GM10266 (cell line): ENCODE results near the gene CCDC201.

Experiments
- DNase-seq: peaks from one replicate; pipeline ENCODE4 v3.0.0; 2012; ENCODE audit errors: extremely low spot score
- TF ChIP-seq, protein P1 (sequence below): IDR thresholded peaks from 2 replicates; pipeline ENCODE4 v1.5.1; 2012; ENCODE audit warnings: mild to moderate bottlenecking, low read depth; ENCODE audit not compliant: control insufficient read depth, insufficient read depth; ENCODE audit errors: missing control alignments

Gene CCDC201

DNA sequence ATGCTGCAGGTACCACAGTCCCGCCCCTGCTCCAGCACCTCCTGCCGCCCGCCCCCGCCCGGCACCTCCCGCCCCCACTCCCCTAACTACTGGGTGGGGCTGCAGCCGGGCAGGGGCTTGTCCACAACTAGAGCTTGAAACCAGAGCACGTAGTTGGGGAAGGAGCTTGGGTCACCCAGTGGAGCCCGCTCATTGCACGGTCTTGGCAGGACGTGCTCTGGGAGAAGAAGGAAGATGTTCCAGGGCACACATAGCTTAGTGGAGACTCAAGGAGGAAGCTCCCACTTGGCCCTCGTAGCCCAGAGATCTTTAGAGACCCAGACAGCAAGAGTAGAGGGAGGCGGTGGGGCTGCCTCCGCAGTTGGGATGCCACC is 16.1 kb upstream of the CCDC201 start:
- DNase-seq = no peak
- TF ChIP-seq, protein P1, sequence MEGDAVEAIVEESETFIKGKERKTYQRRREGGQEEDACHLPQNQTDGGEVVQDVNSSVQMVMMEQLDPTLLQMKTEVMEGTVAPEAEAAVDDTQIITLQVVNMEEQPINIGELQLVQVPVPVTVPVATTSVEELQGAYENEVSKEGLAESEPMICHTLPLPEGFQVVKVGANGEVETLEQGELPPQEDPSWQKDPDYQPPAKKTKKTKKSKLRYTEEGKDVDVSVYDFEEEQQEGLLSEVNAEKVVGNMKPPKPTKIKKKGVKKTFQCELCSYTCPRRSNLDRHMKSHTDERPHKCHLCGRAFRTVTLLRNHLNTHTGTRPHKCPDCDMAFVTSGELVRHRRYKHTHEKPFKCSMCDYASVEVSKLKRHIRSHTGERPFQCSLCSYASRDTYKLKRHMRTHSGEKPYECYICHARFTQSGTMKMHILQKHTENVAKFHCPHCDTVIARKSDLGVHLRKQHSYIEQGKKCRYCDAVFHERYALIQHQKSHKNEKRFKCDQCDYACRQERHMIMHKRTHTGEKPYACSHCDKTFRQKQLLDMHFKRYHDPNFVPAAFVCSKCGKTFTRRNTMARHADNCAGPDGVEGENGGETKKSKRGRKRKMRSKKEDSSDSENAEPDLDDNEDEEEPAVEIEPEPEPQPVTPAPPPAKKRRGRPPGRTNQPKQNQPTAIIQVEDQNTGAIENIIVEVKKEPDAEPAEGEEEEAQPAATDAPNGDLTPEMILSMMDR = no peak

DNA sequence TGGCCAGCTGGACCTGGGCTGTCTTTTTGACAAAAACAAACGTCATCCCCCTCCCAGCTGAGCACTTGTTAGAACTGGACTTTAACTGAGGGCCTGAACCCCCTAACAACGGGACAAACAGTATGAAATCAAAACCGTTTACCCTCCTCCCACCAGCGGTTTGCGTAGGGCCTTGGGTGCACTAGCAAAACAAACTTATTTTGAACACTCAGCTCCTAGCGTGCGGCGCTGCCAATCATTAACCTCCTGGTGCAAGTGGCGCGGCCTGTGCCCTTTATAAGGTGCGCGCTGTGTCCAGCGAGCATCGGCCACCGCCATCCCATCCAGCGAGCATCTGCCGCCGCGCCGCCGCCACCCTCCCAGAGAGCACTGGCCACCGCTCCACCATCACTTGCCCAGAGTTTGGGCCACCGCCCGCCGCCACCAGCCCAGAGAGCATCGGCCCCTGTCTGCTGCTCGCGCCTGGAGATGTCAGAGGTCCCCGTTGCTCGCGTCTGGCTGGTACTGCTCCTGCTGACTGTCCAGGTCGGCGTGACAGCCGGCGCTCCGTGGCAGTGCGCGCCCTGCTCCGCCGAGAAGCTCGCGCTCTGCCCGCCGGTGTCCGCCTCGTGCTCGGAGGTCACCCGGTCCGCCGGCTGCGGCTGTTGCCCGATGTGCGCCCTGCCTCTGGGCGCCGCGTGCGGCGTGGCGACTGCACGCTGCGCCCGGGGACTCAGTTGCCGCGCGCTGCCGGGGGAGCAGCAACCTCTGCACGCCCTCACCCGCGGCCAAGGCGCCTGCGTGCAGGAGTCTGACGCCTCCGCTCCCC is 15.5 kb upstream of the CCDC201 start, which contains the start of gene IGFBP1:
Gene IGFBP1 (plus strand): TSS at position 304 of the 808 bp plus-strand sequence. CDS start 165 bp downstream, at position 469.
- TF ChIP-seq, protein P1 = no peak
- no peak for DNase-seq

DNA sequence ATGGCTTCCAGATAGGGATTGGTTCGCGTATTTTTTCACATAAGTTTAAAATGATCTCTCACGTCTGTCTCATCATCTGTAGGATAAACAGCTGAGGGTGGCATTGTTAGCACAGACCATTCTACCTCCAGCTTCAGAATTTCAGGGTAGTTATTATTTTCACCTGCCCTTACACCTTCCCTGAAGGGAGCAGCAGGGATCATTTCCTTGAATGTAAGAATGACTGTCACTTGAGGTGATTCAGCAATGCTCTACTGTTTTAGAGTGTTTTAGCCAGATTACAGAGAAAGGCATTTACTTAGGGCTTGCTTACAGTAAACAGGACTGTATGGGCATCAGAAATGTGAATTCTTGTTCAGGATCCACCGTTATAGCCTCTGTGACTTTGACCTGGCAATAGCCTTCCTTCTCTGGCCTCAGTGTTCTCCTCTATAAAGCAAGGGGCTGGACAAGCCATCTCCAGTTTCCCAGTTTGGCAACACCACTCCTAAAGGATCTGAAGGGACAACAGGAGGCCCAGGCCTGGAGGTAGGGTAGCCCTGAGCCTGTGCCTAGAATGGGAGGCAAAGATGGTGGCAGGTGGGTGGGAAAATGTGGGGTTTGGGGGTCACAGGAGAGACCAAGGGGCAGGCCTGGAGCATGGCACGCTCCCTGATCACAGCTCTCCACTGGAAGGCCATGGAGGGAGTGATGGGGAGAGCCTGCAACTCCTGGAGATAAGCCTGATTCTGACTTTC is 14.2 kb upstream of the CCDC201 start:
- DNase-seq = no peak
- TF ChIP-seq, protein P1 = no peak

DNA sequence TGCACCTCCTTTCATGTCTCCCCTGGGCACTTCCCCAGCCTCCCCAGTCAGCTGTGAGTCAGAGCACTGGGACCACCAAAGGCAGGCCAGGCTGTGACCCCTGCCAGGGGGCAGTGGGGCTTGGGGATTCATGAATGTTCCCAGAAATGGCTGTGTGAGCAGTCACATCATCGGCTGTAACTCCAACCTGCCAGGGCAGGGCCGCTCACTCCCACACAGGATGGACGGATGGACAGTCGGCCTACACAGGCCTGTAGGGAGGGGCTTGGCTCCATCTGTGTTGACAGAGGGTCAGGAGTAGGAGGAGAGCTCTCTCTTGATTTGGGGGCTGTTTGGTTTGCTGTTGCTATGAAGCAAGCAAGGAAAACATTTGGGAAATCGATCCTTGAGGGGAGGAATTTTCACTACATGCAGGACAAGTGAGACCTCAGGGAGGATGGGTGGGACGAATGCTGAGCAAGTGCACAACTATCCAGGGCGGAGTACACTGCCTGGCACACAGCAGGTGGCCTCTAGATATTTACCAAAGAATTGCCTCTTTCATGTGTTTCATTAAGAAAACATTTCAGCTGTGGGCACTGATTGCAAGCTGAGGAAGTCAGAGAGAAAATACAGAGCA is 12.5 kb upstream of the CCDC201 start:
- DNase-seq = no peak

DNA sequence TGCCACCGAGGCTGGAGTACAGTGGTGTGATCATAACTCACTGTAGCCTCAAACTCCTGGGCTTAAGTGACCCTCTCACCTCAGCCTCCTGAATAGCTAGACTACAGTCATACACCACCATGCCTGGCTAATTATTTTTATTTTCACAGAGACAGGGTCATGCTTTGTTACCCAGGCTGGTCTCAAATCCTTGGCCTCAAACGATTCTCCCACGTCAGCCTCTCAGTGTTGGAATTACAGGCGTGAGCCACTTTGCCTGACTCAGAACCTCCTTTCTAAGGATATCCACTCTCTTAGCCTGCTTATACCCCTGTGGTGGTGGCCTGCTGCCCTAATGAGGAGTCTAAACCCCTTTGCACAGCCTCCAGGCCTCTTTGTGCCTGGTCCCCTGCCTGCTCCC is 11.3 kb upstream of the CCDC201 start:
- TF ChIP-seq, protein P1 = no peak
- DNase-seq = no peak

More for the DNA sequence above, 12.5 kb upstream of the CCDC201 start:
- TF ChIP-seq, protein P1 = no peak

DNA sequence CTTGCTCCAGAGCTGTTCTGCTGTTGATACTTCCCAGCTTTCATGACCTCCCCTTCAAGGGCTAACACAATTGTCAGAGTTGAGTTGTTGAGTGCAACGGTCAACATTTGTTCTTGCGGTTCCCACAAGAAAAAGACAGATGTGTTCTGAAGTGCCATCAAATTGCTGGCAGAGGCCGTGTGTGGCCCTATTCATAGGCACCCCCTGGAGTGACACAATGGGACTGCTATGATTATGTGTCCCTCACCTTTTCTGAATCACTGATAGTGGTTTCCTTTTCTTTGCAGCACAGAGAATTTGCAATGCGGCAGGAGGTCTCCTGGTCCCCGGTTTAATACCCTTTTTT is 9.6 kb upstream of the CCDC201 start:
- DNase-seq = no peak
- TF ChIP-seq, protein P1 = no peak
